ENCODE measurements around the gene CDCA5.

Gene CDCA5

DNA sequence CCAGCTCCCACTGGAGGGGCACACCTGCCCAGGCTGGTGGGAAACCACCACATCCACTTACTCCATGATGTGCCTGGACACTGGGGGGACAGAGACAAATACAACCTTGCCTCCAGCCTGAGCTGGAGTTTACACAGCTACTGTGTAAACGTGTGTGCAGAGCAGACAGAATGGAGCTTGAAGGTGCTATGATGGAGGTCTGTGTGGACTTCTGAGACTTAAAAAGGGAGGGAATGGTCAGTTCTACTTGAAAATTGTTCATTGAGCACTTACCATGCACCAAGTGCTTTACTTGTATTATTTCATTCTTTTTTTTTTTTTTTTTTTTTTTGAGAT is 11.2 kb downstream of the CDCA5 start:
- no peak for DNase-seq (ENCODE audit: low read depth in 2 of 2)

DNA sequence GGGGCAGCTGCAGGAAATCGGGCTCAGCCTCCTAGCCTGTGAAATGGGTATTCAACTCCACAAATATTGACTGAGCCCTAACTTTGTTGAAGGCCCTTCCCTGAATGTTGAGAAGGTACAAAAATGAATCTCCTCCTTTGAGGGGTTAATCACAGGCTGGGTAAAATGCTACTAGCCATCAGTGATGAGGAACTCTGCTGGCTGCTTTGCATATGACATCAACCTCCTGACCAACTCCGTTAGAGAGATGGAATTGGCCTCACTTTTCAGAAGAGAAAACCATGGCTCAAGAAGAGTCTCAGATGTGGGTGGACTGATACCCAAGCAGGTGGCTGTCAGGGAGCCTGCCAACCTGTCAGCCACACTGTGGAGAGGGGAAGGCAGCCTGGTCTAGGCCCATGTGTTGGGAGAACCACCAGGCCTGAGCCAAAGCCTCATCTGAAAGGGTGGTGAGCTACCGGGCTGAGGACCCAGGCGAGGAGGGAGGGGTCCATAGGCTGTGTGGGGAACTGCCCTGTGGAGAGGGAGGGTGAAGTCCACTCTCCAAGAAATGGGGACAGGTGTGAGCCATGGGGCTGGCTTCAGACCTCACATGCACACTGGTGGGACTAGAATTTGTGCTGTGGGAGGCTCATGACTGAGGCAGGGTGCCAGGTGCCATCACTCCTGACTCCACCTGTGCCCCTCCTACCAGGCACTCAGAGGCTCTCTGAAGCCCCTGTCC is 11.8 kb downstream of the CDCA5 start:
- no peak for DNase-seq (ENCODE audit: low read depth in 2 of 2)

GRCh38 chr11:65069217-65069616 is 14.6 kb downstream of the CDCA5 start:
- DNase-seq (ENCODE audit: low read depth in 2 of 2), result no peak

- DNase-seq (ENCODE audit: low read depth in 2 of 2), result no peak
Observed at GRCh38 chr11:65067446-65067845, 16.4 kb downstream of the CDCA5 start.

DNA sequence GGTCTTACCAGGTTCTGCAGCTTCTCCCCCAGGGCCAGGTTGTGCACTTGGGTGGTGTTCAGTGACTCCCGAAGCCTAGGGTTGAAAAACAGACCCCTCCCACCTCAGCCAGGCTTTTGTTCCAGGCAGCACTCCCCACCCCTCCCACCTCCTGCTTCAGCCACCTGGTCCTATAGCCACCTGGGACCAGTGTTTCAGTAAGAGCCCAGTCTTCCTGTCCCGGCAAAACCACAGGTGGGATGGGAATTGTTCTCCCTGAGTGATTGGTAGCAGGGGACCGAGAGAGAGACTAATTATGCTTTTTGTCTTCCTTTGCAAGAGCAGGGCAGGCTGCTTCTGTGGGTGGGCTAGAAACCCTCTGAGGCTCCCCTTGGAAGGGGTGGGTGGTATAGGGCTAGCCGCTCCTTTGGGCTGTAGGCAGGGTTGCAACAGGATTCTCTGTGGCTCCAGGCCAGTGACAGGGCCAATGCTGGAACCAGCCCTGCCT is 17.0 kb downstream of the CDCA5 start:
- DNase-seq (ENCODE audit: low read depth in 2 of 2), result no peak

DNA sequence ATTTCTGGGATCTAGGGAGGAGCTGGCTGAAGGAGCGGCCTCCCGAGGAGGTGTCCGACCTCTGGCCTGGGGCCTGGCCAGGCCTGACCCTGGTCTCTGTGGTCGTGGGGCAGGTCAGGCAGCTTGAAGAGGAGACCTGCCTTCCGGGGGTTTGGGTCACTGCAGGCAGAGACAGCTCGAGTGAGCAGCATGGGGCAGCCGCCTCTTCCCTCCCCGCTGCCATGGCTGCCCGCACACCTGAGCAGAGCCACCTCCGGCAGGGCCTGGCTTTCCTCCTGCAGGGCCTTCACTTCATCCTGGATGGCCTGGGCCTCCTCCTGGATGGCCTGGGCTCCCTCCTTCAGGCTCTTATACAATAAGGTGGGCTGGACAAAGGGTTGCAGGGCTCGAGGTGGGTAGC is 17.5 kb downstream of the CDCA5 start:
- no peak for DNase-seq (ENCODE audit: low read depth in 2 of 2)

DNA sequence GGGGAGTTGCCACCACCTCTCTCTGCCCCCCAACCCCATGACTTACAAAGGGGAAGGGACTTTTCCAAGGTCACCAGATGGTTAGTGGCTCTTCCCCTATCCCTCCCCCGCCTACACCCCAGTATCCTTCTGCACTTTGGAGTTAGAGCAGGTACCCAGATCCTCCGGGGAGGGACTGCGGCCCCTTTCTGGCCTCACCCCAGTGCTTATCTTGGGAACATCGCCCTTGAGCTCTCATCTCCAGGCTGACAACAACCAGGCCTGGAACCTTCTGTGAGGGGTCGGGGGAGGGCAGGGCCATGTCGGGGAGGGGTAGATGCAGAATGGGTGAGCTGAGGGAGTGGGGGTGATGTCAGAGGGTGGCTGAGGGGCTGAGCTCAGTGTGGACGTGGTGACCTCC is 18.0 kb downstream of the CDCA5 start:
- DNase-seq (ENCODE audit: low read depth in 2 of 2), result no peak

GRCh38 chr11:65064847-65065240 is 19.0 kb downstream of the CDCA5 start:
- DNase-seq (ENCODE audit: low read depth in 2 of 2), result no peak

DNA sequence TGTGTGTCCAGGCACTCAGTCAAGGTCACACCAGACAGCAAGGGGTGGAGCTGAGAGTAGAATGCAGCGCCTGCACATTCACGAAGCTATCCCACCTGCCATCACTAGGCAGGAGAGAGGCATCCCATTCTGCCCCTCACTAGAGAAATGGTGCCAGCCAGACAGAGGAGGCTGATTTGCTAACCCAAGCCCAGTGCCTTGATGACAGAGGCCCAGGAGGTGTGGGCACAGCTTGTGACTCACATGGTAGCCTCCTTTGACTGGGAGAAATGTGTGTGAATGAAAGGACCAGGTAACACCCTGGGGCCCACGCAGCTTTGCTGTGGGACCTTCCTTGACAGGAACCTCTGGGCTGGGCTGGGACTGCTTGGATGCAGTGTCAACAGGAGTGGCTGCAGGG is 20.3 kb downstream of the CDCA5 start:
- no peak for DNase-seq (ENCODE audit: low read depth in 2 of 2)

GRCh38 chr11:65060913-65061408 is 22.9 kb downstream of the CDCA5 start:
- DNase-seq (ENCODE audit: low read depth in 2 of 2), result no peak

- DNase-seq (ENCODE audit: low read depth in 2 of 2), result no peak
Observed at GRCh38 chr11:65059959-65060824, 23.6 kb downstream of the CDCA5 start.

- DNase-seq (ENCODE audit: low read depth in 2 of 2), result no peak
Observed at GRCh38 chr11:65059523-65059922, 24.3 kb downstream of the CDCA5 start.

GRCh38 chr11:65058419-65059054 is 25.3 kb downstream of the CDCA5 start, which contains the start of gene NAALADL1:
Gene NAALADL1, minus strand, starts transcription at chr11:65058553. Its CDS starts 32 bp downstream, at chr11:65058521.
- DNase-seq (ENCODE audit: low read depth in 2 of 2), result no peak

DNA sequence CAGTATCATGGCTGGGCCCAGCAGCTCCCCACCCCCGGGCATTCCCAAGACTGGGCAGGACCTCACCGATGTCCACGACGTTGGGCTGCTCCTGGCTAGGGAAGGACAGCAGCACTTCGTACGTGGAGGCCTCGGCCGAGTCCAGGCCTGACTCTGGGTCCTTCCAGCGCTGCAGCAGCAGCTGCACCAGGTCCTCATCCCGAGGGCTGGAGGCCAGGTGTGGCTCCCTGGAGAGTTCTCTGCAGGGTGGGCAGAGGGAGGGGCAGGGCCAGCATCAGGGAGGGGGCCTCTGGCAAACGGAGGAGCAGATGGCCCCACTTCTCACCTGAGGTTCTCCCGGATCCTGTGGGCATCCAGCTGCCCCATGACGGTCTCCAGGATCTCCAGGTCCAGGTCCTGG is 25.8 kb downstream of the CDCA5 start:
- no peak for DNase-seq (ENCODE audit: low read depth in 2 of 2)

- DNase-seq (ENCODE audit: low read depth in 2 of 2), result no peak
Observed at GRCh38 chr11:65057526-65057925, 26.3 kb downstream of the CDCA5 start.

DNA sequence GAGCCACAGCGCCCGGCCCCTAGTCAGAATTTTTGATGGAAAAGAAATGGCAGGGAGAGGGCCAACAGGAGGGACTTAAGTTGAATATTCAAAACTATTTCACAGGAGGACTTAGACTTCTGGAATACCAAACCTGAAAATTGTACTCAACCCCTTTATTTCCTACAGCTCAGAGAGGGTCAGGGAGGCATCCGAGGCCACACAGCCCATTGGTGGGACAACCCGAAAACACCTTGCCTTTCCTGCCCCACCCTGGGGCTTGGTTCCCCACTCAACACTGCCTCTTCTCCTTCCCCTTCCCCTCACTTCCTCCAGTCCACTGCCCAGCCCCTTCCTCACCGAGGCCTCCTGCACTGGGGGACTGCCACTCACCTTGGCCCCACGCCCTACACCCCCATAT is 26.8 kb downstream of the CDCA5 start:
- DNase-seq (ENCODE audit: low read depth in 2 of 2), result no peak

DNA sequence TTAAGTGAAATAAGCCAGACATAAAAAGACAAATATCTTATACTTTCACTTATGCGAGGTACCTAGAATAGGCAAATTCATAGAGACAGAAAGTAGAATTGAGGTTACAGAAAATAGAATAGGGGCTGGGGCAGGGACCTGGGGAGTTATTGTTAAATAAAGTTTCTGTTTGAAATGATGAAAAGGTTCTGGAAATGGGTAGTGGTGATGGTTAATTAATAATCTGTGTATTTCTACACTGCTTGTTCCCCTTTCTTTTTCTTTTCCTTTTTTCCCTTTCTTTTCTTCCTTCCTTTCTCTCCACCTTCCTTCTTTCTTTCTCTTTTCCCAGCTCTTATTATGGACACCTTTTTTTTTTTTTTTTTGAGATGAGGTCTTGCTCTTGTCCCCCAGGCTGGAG is 28.3 kb downstream of the CDCA5 start:
- DNase-seq (ENCODE audit: low read depth in 2 of 2), result no peak

GRCh38 chr11:65053827-65054508 is 29.9 kb downstream of the CDCA5 start:
- no peak for DNase-seq (ENCODE audit: low read depth in 2 of 2)

GRCh38 chr11:65051398-65051858 is 32.4 kb downstream of the CDCA5 start:
- DNase-seq (ENCODE audit: low read depth in 2 of 2), result no peak

GRCh38 chr11:65047581-65048422 is 36.0 kb downstream of the CDCA5 start:
- peak in 1 of 2 donors; percentile 1 for DNase-seq (ENCODE audit: low read depth in 2 of 2)

GRCh38 chr11:65045728-65046127 is 38.1 kb downstream of the CDCA5 start:
- no peak for DNase-seq (ENCODE audit: low read depth in 2 of 2)

Measured in stimulated activated CD8-positive, alpha-beta memory T cell treated with anti-CD3 and anti-CD28 coated beads, Interleukin-15, amount 100 ng/mL, for 48 hours (primary cell).